Measurements from ENCODE around the gene NKX2-3.

The NKX2-3 gene

GRCh38 chr10:99562631-99563030 lies 29.9 kb downstream of the NKX2-3 start:
- Histone ChIP-seq H3K27ac (ENCODE audit: extremely low read depth, low read depth, low read length) (no peak overlapping the region), H3K9me3 (ENCODE audit: control insufficient read depth, insufficient read depth, low read depth, low read length) (no peaks in the 10 kb centered on the region), H3K4me1 (ENCODE audit: control insufficient read depth, insufficient read depth, low read length) (peaks cover 5% of the 10 kb centered on the region), H3K4me3 (ENCODE audit: low read depth, low read length) (no peak overlapping the region), H3K36me3 (ENCODE audit: control insufficient read depth in 2 of 2, insufficient read depth in 1 of 2, low read length in 2 of 2) (no peaks in the 10 kb centered on the region)
- ChIA-PET CTCF (interaction anchor here (0.8 to 9.2 kb wide), 3 partner anchors 14 to 54 kb away, joined by 5 to 98 read pairs (median 71); no protein-coding TSS in a partner anchor), POLR2A (no interaction called here)
- TF ChIP-seq ZNF398 (tag by site-specific recombination; IDR thresholded peaks at IDR 0.05) (no peak), KLF9 (tag by site-specific recombination; IDR thresholded peaks at IDR 0.05; ENCODE audit: low read depth) (no peak), KLF10 (tag by site-specific recombination; IDR thresholded peaks at IDR 0.05) (no peak), ZFHX2 (tag by site-specific recombination; conservative IDR thresholded peaks at IDR 0.05) (no peak), ZNF521 (tag by site-specific recombination; IDR thresholded peaks at IDR 0.05) (no peak), ZNF146 (tag by site-specific recombination; IDR thresholded peaks at IDR 0.05) (no peak), ZNF202 (tag by site-specific recombination; IDR thresholded peaks at IDR 0.05; ENCODE audit: borderline replicate concordance) (no peak), ZNF792 (tag by site-specific recombination; IDR thresholded peaks at IDR 0.05) (no peak), ZNF433 (tag by site-specific recombination; IDR thresholded peaks at IDR 0.05; ENCODE audit: low read depth) (no peak), ZNF26 (tag by site-specific recombination; IDR thresholded peaks at IDR 0.05) (no peak), CTCF (tag by site-specific recombination; IDR thresholded peaks at IDR 0.05) (no peak), ZNF549 (tag by site-specific recombination; IDR thresholded peaks at IDR 0.05) (no peak), ZNF837 (tag by site-specific recombination; IDR thresholded peaks at IDR 0.05) (no peak), GLIS2 (tag by site-specific recombination; IDR thresholded peaks at IDR 0.05) (no peak)

- Histone ChIP-seq H3K9me3 (ENCODE audit: control insufficient read depth, insufficient read depth, low read depth, low read length) (no peaks in the 10 kb centered on the region), H3K27ac (ENCODE audit: extremely low read depth, low read depth, low read length) (no peak overlapping the region), H3K4me3 (ENCODE audit: low read depth, low read length) (no peak overlapping the region), H3K4me1 (ENCODE audit: control insufficient read depth, insufficient read depth, low read length) (peaks cover 5% of the 10 kb centered on the region), H3K36me3 (ENCODE audit: control insufficient read depth in 2 of 2, insufficient read depth in 1 of 2, low read length in 2 of 2) (no peaks in the 10 kb centered on the region)
- POLR2A ChIA-PET: no interaction called here
- CTCF ChIA-PET: interaction anchor here (0.8 to 9.2 kb wide), 2 partner anchors 45 to 51 kb away, joined by 3 to 98 read pairs; no protein-coding TSS in a partner anchor
- peak; percentile 19; the same call in 1 of the 2 replicates for TF ChIP-seq PRDM6 (tag by site-specific recombination; IDR thresholded peaks at IDR 0.05)
- no peak for TF ChIP-seq SP3 (tag by site-specific recombination; IDR thresholded peaks at IDR 0.05)
These were observed 31.6 kb downstream of the NKX2-3 start for GRCh38 chr10:99564361-99564760.
